Memory B cell (primary cell): Measurements from ENCODE around the gene CCM2.
A peak's percentile ranks its signal among the peaks of the same experiment; 100 is the strongest.

ENCODE experiments used
- ATAC-seq: fragments of 150-1000 bp; cut with Tn5 transposase; 2 replicates; pipeline ENCODE4 v1.10.0; 2021; ENCODE audit warnings: low read depth, mild to moderate bottlenecking, moderate library complexity
- DNase-seq, 2 donors: peaks; one replicate each; pipeline ENCODE4 v3.0.0; 2022; ENCODE audit warnings: low spot score in 2 of 2
- H3K27ac Mint-ChIP-seq: one replicate; pipeline ENCODE4 v1.8.0; 2022; ENCODE audit warnings: mild to moderate bottlenecking, moderate library complexity, mixed read lengths
- H3K27me3 Mint-ChIP-seq: one replicate; pipeline ENCODE4 v1.8.0; 2022; ENCODE audit warnings: mixed read lengths
- H3K36me3 Mint-ChIP-seq: one replicate; pipeline ENCODE4 v1.8.0; 2022; ENCODE audit warnings: mild to moderate bottlenecking, mixed read lengths
- H3K4me1 Mint-ChIP-seq: one replicate; pipeline ENCODE4 v1.8.0; 2022; ENCODE audit warnings: mixed read lengths
- H3K4me3 Mint-ChIP-seq: one replicate; pipeline ENCODE4 v1.8.0; 2022; ENCODE audit warnings: mild to moderate bottlenecking, moderate library complexity, mixed read lengths
- H3K9me3 Mint-ChIP-seq: one replicate; pipeline ENCODE4 v1.8.0; 2022; ENCODE audit warnings: mixed read lengths

The CCM2 gene

DNA sequence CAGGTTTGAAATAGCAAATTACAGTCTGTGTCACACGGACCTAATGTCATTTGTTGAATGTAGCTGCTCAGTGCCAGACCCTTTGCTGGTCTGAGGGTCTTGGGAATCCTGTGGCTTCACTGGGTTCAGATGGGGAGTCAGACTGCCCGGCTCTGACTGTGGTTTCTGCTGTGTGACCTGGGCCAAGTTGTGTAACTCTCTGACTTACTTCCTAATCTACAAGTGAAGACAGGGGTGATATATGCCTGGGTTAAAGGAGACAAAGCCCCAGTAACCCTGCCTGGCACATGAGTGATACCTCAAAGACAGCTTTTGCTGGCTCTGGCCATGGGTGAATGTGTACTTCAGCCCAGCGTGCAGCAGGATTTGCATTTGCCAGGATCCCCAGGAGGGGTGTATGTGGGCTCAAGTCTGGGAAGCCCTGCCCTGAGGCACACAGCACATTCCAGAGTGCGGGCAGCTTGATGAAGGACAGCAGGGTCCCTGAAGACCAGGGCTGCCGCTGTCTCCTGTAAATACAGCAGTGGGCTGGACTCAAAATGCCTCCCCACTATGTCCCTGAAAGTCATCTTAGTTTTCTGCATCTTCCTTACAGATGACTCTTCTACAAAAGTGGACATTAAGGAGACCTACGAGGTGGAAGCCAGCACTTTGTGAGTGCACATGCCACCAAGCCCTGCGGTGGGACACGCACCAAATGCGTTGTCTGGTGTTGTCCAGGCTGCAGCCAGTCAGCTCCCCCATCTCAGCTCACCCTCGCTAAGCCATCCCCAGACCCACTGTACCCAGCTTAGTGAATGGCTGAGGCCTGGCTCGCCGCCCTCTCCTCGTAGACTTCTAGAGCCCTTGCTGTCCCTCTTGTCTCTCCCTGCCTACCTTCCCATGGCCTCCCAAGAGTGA is 72.4 kb downstream of the CCM2 start:
- Mint-ChIP-seq H3K4me3 (no peak overlapping the region), H3K36me3 (peaks cover 45% of the 10 kb centered on the region), H3K27ac (no peak overlapping the region), H3K9me3 (no peaks in the 10 kb centered on the region), H3K27me3 (no peaks in the 10 kb centered on the region), H3K4me1 (peaks cover 4% of the 10 kb centered on the region)
- DNase-seq (no peak), ATAC-seq (no peak)

DNA sequence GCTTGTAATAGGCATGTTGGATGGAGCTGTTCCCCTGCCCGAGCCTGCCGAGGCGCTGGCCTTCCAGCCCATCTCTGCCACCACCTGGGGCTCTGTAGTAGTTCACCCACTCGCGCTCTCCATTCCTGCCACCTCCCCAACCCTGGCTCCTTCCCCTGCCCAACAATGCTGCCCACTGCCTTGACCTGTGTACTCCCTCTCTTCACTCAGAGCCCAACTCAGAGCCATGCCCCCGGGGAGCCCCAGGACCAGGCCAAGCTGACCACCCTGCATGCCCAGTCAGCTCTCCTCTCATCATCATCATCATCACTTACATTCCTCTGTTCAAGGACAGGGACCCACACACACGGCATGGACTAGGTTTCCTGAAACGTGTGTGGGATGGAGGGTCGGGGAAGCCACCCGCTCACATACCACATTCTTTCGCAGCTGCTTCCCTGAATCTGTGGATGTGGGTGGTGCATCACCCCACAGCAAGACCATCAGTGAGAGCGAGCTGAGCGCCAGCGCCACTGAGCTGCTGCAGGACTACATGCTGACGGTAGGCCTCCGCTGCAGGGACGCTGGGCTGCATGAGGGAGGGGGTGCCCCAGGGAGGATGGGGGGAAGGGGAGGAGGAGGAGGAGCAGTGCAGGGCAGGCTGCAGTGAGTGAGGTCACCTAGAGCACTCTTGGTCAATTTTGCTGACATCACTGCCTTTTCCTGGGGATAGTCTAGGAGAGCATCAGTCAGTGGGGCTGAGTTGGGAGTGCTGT is 73.2 kb downstream of the CCM2 start:
- peaks cover 42% of the 10 kb centered on the region for H3K36me3 Mint-ChIP-seq
- no peak overlapping the region for H3K27ac Mint-ChIP-seq
- H3K4me3 Mint-ChIP-seq = no peak overlapping the region
- H3K4me1 Mint-ChIP-seq = peaks cover 9% of the 10 kb centered on the region
- DNase-seq (no peak), ATAC-seq (no peak)
- no peaks in the 10 kb centered on the region for H3K27me3 Mint-ChIP-seq
- no peaks in the 10 kb centered on the region for H3K9me3 Mint-ChIP-seq

DNA sequence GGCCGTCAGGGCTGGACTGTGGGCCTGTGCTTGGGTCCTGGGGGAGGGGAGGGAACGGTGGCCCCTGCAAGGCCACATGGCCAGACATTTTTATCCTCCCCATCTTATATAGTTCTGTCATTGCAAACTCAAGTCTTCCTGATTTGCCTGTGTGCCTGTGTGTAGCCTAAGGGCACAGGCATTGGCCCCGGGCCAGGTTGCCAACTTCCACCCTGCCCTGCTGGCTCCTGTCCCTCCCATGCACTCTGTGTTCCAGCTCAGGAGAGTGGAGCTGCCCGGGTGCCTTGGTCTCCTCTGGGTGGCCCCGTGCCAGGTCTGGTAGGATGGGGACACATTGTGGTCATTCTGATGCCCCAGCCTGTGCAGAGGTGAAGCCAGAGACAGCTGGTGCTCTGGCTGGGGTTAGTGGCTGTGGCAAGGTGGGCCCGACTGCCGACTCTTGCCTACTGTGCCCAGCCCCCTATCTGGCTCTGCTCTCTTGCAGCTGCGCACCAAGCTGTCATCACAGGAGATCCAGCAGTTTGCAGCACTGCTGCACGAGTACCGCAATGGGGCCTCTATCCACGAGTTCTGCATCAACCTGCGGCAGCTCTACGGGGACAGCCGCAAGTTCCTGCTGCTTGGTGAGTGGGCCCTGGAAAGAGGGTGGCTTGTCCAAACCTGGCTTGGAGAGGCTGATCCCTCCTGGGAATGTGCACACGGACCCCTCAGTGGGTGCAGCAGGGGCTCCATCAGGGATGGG is 74.0 kb downstream of the CCM2 start:
- Mint-ChIP-seq H3K9me3 (no peaks in the 10 kb centered on the region), H3K36me3 (peaks cover 37% of the 10 kb centered on the region), H3K27ac (no peak overlapping the region), H3K4me3 (no peak overlapping the region), H3K27me3 (no peaks in the 10 kb centered on the region), H3K4me1 (peaks cover 12% of the 10 kb centered on the region)
- DNase-seq = no peak
- ATAC-seq = no peak

DNA sequence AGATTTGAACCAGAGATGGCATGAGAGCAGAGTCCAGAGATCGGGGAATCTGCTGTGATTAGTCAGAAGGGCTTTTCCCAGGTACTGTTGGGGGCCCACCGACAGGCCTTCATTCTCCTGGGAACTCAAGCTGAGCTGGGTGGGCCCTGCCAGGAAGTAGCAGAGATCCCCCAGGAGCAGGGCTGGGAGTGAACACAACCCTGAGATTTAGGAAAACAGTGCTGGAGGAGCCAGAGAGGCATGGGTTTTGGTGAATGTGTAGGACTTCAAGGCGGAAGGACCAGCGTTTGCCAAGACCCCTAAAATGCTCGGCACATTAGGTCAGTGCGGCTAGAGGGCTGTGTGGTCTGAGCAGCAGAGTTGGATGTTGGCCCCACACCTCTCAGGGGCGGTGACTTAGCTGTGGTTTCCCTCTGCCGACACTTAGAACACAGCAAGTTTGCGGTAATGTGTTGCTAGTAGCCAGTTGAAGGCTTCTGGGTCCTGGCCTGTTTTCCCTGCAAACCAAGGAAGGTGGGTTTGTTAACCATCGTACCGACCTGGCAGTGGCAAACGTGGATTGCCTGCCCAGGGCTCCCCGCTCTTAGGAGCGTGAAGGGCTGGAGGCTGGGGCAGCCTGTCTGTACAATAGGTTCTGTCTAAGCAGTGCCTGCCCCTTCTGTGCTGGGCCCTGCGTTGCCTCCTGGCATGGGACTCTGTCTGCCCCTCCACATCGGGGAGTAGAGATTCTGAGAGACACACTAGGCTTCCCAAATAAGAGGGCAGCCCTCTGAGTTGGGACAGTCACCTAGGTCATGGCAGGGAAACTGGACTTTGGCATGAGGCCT is 74.7 kb downstream of the CCM2 start:
- DNase-seq = no peak
- ATAC-seq = no peak
- Mint-ChIP-seq H3K27ac (no peak overlapping the region), H3K9me3 (no peaks in the 10 kb centered on the region), H3K4me3 (no peak overlapping the region), H3K36me3 (peaks cover 33% of the 10 kb centered on the region), H3K4me1 (peaks cover 15% of the 10 kb centered on the region), H3K27me3 (no peaks in the 10 kb centered on the region)

DNA sequence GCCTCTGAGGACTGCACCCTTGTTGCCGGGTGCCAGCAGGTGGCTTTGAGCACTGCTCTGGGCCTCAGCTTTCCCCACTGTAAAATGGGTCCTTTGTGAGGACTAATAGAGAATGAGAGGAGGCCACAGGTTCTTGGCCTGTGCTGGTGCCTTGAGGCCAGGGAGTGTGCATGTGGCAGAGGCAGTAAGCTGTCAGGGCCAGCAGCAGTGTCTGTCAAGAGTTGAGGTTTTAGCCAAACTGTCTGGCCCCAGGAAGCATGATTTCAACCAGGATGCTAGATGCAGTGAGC is 75.3 kb downstream of the CCM2 start:
- H3K9me3 Mint-ChIP-seq = no peaks in the 10 kb centered on the region
- H3K36me3 Mint-ChIP-seq = peaks cover 33% of the 10 kb centered on the region
- no peak overlapping the region for H3K4me3 Mint-ChIP-seq
- H3K27ac Mint-ChIP-seq = no peak overlapping the region
- no peaks in the 10 kb centered on the region for H3K27me3 Mint-ChIP-seq
- H3K4me1 Mint-ChIP-seq = peaks cover 19% of the 10 kb centered on the region
- DNase-seq (no peak), ATAC-seq (no peak)

DNA sequence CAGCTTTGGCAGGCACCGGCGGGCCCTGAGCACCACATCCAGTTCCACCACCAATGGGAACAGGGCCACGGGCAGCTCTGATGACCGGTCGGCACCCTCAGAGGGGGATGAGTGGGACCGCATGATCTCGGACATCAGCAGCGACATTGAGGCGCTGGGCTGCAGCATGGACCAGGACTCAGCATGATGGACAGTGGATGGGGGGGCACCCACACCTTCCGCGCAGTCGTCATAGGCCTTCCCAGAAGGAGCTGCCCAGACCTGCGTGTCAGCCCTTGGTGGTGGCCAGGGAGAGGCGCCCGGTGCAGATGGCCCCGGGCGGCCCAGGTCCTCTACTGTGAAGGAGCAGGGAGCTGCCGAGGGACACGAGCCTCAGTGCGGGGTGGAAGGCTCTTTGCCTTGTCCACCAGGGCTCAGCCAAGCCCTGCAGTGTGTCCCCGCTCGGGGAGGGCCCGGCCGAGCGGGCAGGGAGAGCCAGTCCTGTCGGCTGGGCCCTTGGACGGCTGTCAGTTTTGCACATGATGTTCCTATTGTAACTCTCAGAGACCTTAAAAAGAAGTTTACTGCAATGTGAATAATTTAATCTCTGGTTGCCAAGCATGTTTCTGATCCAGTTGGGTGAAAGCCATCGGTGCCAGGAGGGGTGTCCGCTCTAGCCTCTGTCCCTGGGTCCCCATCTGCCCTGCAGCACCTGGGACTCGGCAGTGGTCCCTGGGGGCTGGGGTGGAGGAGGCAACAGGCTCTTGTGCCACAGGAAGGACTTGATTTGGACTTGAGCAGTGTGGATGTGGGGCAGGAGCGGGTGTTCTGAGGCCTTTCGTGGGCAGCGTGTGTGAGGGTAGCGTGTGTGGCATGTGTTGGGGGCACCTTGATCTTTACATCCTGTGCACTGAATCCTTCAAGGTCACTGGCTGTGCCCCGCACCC is 76.1 kb downstream of the CCM2 start:
- Mint-ChIP-seq H3K27me3 (no peaks in the 10 kb centered on the region), H3K36me3 (peaks cover 33% of the 10 kb centered on the region), H3K9me3 (no peaks in the 10 kb centered on the region), H3K4me3 (no peak overlapping the region), H3K27ac (no peak overlapping the region), H3K4me1 (peaks cover 19% of the 10 kb centered on the region)
- no peak for ATAC-seq
- DNase-seq = no peak

DNA sequence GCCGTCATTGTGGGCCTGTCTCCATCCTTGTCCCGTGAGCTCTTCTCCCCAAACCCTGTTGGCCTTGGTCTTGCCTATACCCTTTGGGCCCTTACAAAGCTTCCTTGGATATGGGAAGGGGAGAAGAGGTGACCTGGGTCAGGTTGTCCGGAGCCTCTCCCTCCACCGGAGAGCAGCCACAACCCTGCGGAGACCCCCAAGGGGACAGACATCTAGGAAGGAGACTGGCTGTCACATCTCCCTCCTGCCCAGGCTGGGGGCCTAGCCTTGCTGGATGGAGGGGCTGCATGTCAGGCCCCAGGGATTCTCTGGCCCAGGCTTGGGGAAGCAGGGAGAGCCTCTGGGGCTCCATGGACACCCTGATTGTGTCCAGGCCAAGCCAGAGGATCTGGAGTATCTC is 76.9 kb downstream of the CCM2 start:
- Mint-ChIP-seq H3K27ac (no peak overlapping the region), H3K4me3 (no peak overlapping the region), H3K4me1 (peaks cover 19% of the 10 kb centered on the region), H3K9me3 (no peaks in the 10 kb centered on the region), H3K36me3 (peaks cover 28% of the 10 kb centered on the region), H3K27me3 (no peaks in the 10 kb centered on the region)
- ATAC-seq = no peak
- no peak for DNase-seq

DNA sequence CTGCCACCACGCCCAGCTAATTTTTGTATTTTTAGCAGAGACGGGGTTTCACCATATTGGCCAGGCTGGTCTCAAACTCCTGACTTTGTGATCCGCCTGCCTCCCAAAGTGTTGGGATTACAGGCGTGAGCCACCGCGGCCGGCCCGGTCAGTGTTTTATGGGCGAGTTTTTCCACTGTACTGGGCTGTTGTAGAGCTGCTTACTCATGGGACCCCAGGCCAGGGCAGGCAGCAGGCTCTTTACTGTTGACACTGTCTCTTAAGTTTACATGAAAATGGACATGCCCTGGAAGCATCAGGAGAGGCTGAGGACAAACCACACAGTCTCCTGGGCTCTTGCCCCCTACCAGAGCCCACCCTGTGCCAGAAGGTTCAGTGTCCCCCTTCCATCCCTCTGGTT is 77.6 kb downstream of the CCM2 start:
- Mint-ChIP-seq H3K27ac (peak overlapping the region; percentile 46), H3K4me3 (no peak overlapping the region), H3K27me3 (no peaks in the 10 kb centered on the region), H3K36me3 (peaks cover 26% of the 10 kb centered on the region), H3K9me3 (no peaks in the 10 kb centered on the region), H3K4me1 (peaks cover 19% of the 10 kb centered on the region)
- ATAC-seq = no peak
- no peak for DNase-seq

DNA sequence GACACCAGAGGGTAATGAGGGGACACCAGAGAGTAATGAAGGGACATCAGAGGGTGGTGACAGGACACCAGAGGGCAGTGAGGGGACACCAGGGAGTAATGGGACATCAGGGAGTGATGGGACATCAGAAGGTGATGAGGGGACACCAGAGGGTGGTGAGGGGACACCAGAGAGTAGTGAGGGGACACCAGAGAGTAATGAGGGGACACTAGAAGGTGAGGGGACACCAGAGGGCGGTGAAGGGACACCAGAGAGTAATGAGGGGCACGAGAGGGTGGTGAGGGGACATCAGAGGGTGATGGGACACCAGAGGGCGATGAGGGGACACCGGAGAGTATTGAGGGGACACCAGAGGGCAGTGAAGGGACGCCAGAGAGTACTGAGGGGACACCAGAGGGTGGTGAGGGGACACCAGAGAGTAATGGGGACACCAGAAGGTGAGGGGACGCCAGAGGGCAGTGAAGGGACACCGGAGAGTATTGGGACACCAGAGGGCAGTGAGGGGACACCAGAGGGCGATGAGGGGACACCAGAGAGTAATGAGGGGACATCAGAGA is 78.2 kb downstream of the CCM2 start:
- ATAC-seq = no peak
- H3K36me3 Mint-ChIP-seq = peaks cover 20% of the 10 kb centered on the region

DNA sequence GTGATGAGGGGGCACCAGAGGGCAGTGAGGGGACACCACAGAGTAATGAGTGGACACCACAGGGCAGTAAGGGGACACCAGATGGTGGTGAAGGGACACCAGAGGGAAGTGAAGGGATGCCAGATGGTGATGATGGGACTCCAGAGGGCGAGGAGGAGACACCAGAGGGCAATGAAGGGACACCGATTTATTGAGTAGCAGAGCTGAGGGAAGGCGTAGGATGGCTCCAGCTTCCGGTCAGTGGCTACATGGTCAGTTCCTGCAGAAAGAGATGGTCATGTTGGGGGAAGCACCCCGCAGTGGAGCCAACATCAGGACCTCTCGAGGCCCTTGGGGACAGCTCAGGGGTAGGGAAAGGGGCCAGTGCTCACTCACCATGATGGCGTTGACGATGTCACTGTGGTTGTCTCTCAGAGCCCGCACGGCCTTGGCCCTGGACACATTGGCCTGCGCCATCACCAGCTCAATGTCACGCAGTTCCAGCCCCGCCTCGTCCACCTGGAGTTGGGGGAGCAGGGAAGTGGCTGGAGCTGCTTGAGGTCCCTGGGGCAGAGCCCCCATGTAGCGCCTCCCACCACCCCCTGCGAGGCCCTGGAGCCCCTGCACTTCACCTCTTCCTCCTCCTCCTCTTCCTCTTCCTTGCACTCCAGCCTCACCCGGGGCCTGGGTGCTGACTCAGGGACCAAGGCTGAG is 80.4 kb downstream of the CCM2 start:
- H3K4me3 Mint-ChIP-seq = no peak overlapping the region
- DNase-seq = no peak
- peaks cover 3% of the 10 kb centered on the region for H3K36me3 Mint-ChIP-seq
- no peak for ATAC-seq
- H3K9me3 Mint-ChIP-seq = no peaks in the 10 kb centered on the region
- peak overlapping the region; percentile 72 for H3K27ac Mint-ChIP-seq
- no peaks in the 10 kb centered on the region for H3K27me3 Mint-ChIP-seq
- H3K4me1 Mint-ChIP-seq = peaks cover 19% of the 10 kb centered on the region

More for the DNA sequence above, 78.2 kb downstream of the CCM2 start:
- no peak for DNase-seq
- Mint-ChIP-seq H3K27ac (peak overlapping the region; percentile 46), H3K4me1 (peaks cover 19% of the 10 kb centered on the region), H3K4me3 (no peak overlapping the region), H3K27me3 (no peaks in the 10 kb centered on the region), H3K9me3 (no peaks in the 10 kb centered on the region)

DNA sequence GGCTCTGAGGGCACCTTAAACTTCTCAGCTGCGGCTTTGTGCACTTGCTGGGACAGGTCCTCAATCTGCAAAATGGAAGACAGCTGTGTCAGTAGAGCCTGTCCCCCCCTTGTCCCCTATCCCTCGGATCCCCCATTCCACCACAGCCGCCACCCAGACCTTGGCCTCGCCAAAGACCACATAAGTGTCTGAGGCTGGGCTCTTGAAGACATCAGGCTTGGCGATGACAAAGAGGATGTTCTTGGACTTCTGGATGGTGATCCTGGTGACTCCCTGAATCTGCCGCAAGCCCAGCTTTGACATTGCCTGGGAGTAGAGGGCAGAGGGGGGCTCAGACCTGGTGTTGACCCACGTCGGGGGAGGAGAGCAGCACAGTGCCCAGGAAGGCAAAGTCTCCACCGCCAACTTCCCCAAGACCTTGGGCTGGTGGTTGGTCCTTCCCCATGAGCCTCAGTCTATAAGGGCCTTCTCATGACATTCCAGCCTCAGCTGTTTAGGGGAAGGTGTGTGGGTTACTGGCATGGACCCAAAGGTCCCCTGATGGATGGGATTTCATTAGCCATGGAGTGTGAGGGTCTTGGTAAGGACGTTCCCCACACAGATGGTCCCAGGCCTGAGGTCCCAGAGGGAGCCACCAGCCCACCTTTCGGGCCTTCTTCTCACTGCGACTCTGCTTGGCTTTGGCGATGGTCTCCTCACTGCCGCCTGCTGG is 81.1 kb downstream of the CCM2 start:
- Mint-ChIP-seq H3K27me3 (no peaks in the 10 kb centered on the region), H3K4me1 (peaks cover 19% of the 10 kb centered on the region), H3K27ac (no peak overlapping the region), H3K4me3 (no peak overlapping the region), H3K9me3 (no peaks in the 10 kb centered on the region), H3K36me3 (no peaks in the 10 kb centered on the region)
- DNase-seq (no peak), ATAC-seq (no peak)

DNA sequence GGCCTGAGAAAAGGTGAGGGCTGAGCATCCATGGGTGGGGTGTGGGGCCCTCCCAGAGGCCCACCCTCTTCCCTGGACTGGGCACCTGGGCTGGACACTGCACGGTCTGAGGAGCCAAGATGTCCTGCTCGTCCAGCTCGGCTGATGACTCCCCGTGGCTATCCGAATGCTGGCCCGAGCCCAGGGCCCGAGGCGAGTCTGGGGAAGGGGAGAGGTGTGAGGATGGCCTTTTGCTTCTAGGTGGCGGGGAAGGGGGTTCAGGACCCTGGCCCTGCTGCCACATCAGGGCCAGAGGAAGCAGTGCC is 81.6 kb downstream of the CCM2 start:
- Mint-ChIP-seq H3K27me3 (no peaks in the 10 kb centered on the region), H3K27ac (no peak overlapping the region), H3K36me3 (no peaks in the 10 kb centered on the region), H3K9me3 (no peaks in the 10 kb centered on the region), H3K4me1 (peaks cover 19% of the 10 kb centered on the region), H3K4me3 (no peak overlapping the region)
- DNase-seq (no peak), ATAC-seq (no peak)
